ENCODE measurements around the gene CAMK1.

CAMK1 gene

DNA sequence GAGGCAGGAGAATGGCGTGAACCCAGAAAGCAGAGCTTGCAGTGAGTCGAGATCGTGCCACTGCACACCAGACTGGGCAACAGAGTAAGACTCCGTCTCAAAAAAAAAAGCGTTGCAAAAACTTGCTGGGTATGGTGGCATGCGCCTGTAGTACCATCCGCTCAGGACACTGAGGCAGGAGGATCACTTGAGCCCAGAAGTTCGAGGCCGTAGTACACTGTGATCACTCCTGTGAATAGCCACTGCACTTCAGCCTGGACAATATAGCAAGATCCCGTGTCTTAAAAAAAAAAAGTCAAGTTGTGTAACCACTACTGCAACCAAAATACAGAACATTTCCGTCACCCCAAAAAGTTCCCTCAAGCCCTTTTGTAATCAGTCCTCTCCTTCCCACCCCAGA, 24.7 kb upstream of the CAMK1 start:
- H3K9me3 ChIP-seq (ENCODE audit: low read length), result no peaks in the 10 kb centered on the region
- peak overlapping the region; percentile 99 for H3K4me2 ChIP-seq (ENCODE audit: low read length)
- no peak overlapping the region for H3K27ac ChIP-seq (ENCODE audit: low read depth, low read length, poor library complexity, severe bottlenecking)
- peaks cover 23% of the 10 kb centered on the region for H3K79me2 ChIP-seq (ENCODE audit: insufficient read depth, low read length)
- H4K20me1 ChIP-seq (ENCODE audit: insufficient read depth, low read length), result no peaks in the 10 kb centered on the region
- peaks cover 60% of the 10 kb centered on the region for H3K36me3 ChIP-seq (ENCODE audit: insufficient read depth, low read length)
- peaks cover 33% of the 10 kb centered on the region for H3K4me1 ChIP-seq (ENCODE audit: insufficient read depth, low read length, severe bottlenecking)
- peak overlapping the region; percentile 20; the same call in 1 of the 2 replicates for H3K9ac ChIP-seq (ENCODE audit: low read length)
- TF ChIP-seq, protein P1, sequence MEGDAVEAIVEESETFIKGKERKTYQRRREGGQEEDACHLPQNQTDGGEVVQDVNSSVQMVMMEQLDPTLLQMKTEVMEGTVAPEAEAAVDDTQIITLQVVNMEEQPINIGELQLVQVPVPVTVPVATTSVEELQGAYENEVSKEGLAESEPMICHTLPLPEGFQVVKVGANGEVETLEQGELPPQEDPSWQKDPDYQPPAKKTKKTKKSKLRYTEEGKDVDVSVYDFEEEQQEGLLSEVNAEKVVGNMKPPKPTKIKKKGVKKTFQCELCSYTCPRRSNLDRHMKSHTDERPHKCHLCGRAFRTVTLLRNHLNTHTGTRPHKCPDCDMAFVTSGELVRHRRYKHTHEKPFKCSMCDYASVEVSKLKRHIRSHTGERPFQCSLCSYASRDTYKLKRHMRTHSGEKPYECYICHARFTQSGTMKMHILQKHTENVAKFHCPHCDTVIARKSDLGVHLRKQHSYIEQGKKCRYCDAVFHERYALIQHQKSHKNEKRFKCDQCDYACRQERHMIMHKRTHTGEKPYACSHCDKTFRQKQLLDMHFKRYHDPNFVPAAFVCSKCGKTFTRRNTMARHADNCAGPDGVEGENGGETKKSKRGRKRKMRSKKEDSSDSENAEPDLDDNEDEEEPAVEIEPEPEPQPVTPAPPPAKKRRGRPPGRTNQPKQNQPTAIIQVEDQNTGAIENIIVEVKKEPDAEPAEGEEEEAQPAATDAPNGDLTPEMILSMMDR (IDR thresholded peaks at IDR 0.05; ENCODE audit: low read length), result no peak
- no peak for TF ChIP-seq EZH2 (IDR thresholded peaks at IDR 0.05; ENCODE audit: borderline replicate concordance, low read length)
- peak overlapping the region; percentile 93 for H3K4me3 ChIP-seq (ENCODE audit: low read depth, low read length, poor library complexity, severe bottlenecking)
- H3K27me3 ChIP-seq (ENCODE audit: insufficient read depth, low read length), result no peaks in the 10 kb centered on the region
- no peaks in the 10 kb centered on the region for H3F3A ChIP-seq (ENCODE audit: insufficient read depth, low read length)
- H2AFZ ChIP-seq (ENCODE audit: low read length), result no peak overlapping the region
- no peaks in the 10 kb centered on the region for H3K9me2 ChIP-seq (ENCODE audit: low read depth, low read length)

DNA sequence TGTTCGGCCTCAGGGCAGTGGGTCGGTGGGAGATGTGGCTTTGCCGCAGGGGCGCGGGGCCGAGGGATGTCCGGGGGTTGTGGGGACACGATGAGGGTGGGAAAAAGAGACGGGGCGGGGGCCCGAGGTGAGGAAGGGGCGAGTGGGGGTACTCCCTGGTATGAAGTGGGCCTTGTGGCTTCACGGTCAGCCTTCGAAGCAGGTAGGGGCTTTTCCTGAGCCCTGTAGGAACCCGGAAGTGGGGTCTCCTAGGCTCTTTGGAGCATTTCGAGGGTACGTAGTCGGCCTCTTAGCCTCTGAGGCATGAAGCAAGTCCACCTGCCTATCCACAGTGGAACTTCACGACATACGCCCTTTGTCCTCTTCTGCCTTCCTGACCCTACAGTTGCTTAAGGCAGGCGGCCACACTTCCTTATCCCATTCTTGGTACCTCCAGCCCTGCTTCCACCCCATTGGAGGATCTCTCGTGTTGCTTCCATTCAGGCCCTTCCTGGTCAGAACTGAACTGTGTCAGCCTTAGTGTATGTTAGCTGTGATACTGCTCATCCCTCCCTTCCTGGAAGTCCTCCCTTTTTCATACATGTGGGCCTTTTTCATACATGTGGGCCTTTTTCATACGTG, 23.5 kb upstream of the CAMK1 start:
- Histone ChIP-seq H3K27me3 (ENCODE audit: insufficient read depth, low read length) (no peaks in the 10 kb centered on the region), H2AFZ (ENCODE audit: low read length) (no peak overlapping the region), H3K79me2 (ENCODE audit: insufficient read depth, low read length) (peaks cover 23% of the 10 kb centered on the region), H3K36me3 (ENCODE audit: insufficient read depth, low read length) (peaks cover 57% of the 10 kb centered on the region), H3K27ac (ENCODE audit: low read depth, low read length, poor library complexity, severe bottlenecking) (peak overlapping the region; percentile 83), H3K4me2 (ENCODE audit: low read length) (peak overlapping the region; percentile 99), H3K4me3 (ENCODE audit: low read depth, low read length, poor library complexity, severe bottlenecking) (peak overlapping the region; percentile 93), H3K4me1 (ENCODE audit: insufficient read depth, low read length, severe bottlenecking) (peaks cover 33% of the 10 kb centered on the region), H4K20me1 (ENCODE audit: insufficient read depth, low read length) (no peaks in the 10 kb centered on the region), H3K9me3 (ENCODE audit: low read length) (no peaks in the 10 kb centered on the region), H3F3A (ENCODE audit: insufficient read depth, low read length) (no peaks in the 10 kb centered on the region), H3K9ac (ENCODE audit: low read length) (peak overlapping the region; percentile 98), H3K9me2 (ENCODE audit: low read depth, low read length) (no peaks in the 10 kb centered on the region)
- TF ChIP-seq, protein P1 (IDR thresholded peaks at IDR 0.05; ENCODE audit: low read length), result no peak
- TF ChIP-seq EZH2 (IDR thresholded peaks at IDR 0.05; ENCODE audit: borderline replicate concordance, low read length), result no peak

DNA sequence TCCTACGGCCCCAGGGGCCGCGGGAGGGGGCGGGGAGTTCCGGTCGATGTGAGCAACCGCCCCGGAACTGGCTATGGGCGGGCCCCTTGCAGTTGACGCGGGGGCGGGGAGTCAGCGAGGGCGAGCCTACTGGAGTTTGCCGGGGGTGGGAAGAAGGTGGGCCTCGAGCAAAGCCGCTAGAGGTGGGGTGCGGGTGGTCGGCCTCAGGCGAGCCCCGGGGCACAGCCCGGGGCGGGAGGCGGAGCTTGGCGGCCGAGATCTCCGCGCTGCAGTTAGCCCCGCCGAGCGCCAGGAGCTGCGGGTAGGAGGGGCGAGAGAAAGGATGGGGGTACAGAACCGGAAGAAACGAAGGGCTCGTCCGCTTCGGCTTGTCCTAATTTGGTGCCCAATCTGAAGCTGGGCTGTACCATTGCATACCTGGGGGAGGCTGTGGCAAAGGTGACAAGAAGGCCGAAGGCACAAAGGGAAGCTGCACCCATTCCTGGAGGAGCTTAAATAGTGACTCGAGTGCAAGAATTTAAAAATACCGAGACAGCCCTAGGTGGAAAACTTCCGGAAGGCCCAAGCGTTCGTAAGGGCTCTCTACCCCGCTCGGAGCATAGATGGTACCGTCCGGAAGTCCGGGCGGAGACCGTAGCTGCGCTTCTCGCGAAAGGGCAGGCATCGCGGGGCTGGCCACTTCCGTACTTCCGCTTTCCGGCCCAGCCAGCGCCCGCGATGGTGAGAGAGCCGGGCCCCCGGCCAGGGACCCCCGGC, 22.8 kb upstream of the CAMK1 start, which contains the start of the genes ARPC4 and TADA3:
Gene ARPC4 (plus strand): TSS at position 678 of the 756 bp plus-strand sequence. CDS start 40 bp downstream, at position 718.
Gene TADA3 (minus strand): TSS at position 69 of the 756 bp plus-strand sequence. CDS start 1,007 bp downstream, outside the sequence.
- Histone ChIP-seq H3K27ac (ENCODE audit: low read depth, low read length, poor library complexity, severe bottlenecking) (peak within 1 kb of the TSS; percentile 83), H3K9ac (ENCODE audit: low read length) (peak within 1 kb of the TSS; percentile 98), H3K9me3 (ENCODE audit: low read length) (no peaks in the 10 kb centered on the region), H4K20me1 (ENCODE audit: insufficient read depth, low read length) (no peaks in the 10 kb centered on the region), H3K4me1 (ENCODE audit: insufficient read depth, low read length, severe bottlenecking) (peaks cover 33% of the 10 kb centered on the region), H3K4me3 (ENCODE audit: low read depth, low read length, poor library complexity, severe bottlenecking) (peak within 1 kb of the TSS; percentile 93), H3K27me3 (ENCODE audit: insufficient read depth, low read length) (no peaks in the 10 kb centered on the region), H3F3A (ENCODE audit: insufficient read depth, low read length) (no peaks in the 10 kb centered on the region), H3K4me2 (ENCODE audit: low read length) (peak within 1 kb of the TSS; percentile 99), H2AFZ (ENCODE audit: low read length) (no peak within 1 kb of the TSS), H3K9me2 (ENCODE audit: low read depth, low read length) (no peaks in the 10 kb centered on the region), H3K36me3 (ENCODE audit: insufficient read depth, low read length) (peaks cover 51% of the 10 kb centered on the region), H3K79me2 (ENCODE audit: insufficient read depth, low read length) (peaks cover 23% of the 10 kb centered on the region)
- TF ChIP-seq, protein P1 (IDR thresholded peaks at IDR 0.05; ENCODE audit: low read length), result no peak
- TF ChIP-seq EZH2 (IDR thresholded peaks at IDR 0.05; ENCODE audit: borderline replicate concordance, low read length), result no peak
